Hepatocyte (in vitro differentiated cells): ENCODE data around the gene RER1.

ENCODE experiments used
- EZH2 ChIP-seq: fragments of 200-600 bp; sonication (generic); IDR thresholded peaks from 2 replicates; pipeline ENCODE4 v1.6.1; 2016; ENCODE audit warnings: antibody characterized with exemption, mild to moderate bottlenecking, borderline replicate concordance
- EZH2phosphoT487 ChIP-seq: fragments of 200-600 bp; sonication (generic); IDR thresholded peaks from one replicate; pipeline ENCODE4 v1.6.1; 2018; ENCODE audit warnings: antibody characterized with exemption, mild to moderate bottlenecking, low read depth, moderate library complexity; ENCODE audit not compliant: unreplicated experiment, severe bottlenecking
- TF ChIP-seq, protein P1 (sequence below): fragments of 200-600 bp; sonication (generic); IDR thresholded peaks from 2 replicates; pipeline ENCODE4 v1.5.1; 2016; ENCODE audit warnings: antibody characterized with exemption, mild to moderate bottlenecking; ENCODE audit not compliant: poor library complexity

DNA sequence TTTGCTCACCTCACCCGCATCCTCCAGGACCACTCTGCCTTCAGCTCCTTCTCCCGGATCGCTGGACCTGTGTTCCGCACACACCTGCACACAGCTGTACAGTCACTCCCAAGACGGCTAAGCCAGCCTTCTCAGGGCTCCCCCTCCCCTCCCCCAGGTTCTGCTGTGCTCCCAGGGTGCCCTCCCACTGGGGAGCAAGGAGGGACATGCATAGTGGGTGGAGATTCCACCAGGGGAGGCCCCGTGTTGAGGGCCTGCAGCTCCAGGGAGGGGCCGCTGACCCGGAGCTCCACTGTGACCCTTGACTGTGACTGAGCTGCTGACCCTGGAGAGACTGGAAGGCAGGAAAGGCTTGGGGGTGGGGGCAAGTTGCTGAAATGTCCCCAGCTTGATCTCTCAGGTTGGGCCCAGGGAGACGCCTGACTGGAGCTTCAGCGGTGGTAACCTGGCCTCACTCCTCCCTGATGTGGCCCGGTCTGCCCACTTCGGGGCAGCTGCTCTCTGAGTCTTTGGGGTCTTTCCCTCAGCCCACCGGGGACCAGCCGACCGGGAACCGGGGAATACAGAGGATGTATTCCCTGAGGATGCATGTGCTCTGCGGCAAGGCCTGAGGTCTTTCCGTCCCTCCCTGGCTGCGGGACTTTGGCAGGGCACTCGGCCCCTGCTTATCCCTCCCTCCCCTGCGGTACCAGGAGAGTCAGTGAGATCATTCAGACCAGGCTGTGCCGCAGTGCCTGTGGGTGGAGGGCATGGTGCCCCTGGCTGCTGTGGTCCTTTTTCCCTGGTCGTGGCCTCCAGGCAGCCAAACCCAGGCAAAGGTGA lies 55.8 kb downstream of the RER1 start:
- TF ChIP-seq, protein P1, sequence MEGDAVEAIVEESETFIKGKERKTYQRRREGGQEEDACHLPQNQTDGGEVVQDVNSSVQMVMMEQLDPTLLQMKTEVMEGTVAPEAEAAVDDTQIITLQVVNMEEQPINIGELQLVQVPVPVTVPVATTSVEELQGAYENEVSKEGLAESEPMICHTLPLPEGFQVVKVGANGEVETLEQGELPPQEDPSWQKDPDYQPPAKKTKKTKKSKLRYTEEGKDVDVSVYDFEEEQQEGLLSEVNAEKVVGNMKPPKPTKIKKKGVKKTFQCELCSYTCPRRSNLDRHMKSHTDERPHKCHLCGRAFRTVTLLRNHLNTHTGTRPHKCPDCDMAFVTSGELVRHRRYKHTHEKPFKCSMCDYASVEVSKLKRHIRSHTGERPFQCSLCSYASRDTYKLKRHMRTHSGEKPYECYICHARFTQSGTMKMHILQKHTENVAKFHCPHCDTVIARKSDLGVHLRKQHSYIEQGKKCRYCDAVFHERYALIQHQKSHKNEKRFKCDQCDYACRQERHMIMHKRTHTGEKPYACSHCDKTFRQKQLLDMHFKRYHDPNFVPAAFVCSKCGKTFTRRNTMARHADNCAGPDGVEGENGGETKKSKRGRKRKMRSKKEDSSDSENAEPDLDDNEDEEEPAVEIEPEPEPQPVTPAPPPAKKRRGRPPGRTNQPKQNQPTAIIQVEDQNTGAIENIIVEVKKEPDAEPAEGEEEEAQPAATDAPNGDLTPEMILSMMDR, result no peak
- no peak for TF ChIP-seq EZH2
- no peak for TF ChIP-seq EZH2phosphoT487
